Measurements from ENCODE around the gene KIF25.

The KIF25 gene

GRCh38 chr6:168086066-168086465 lies 88.6 kb downstream of the KIF25 start:
- no peak for TF ChIP-seq CTCF (conservative IDR thresholded peaks at IDR 0.05)
- no peak overlapping the region for H3K27ac ChIP-seq

- TF ChIP-seq CTCF (conservative IDR thresholded peaks at IDR 0.05): no peak
- no peak overlapping the region for H3K27ac ChIP-seq
Measured at GRCh38 chr6:168086616-168087015, 89.1 kb downstream of the KIF25 start.

- no peak for TF ChIP-seq CTCF (conservative IDR thresholded peaks at IDR 0.05)
- H3K27ac ChIP-seq: no peak overlapping the region
Measured at GRCh38 chr6:168087436-168088160, 90.1 kb downstream of the KIF25 start.

- no peak for TF ChIP-seq CTCF (conservative IDR thresholded peaks at IDR 0.05)
- H3K27ac ChIP-seq: no peak overlapping the region
Measured at GRCh38 chr6:168088161-168089053, 90.9 kb downstream of the KIF25 start.

- no peak overlapping the region for H3K27ac ChIP-seq
- TF ChIP-seq CTCF (conservative IDR thresholded peaks at IDR 0.05): no peak
Measured at GRCh38 chr6:168089186-168090063, 92.0 kb downstream of the KIF25 start.

- TF ChIP-seq CTCF (conservative IDR thresholded peaks at IDR 0.05): no peak
- H3K27ac ChIP-seq: no peak overlapping the region
Measured at GRCh38 chr6:168090064-168090690, 92.7 kb downstream of the KIF25 start.

All from VCaP (cell line).